Stimulated activated CD8-positive, alpha-beta memory T cell treated with anti-CD3 and anti-CD28 coated beads, Interleukin-12 subunit alpha, Interleukin-12 subunit beta, amount 100 ng/mL, for 4 hours (primary cell): ENCODE data around the gene IL20RB.

Source experiments
- DNase-seq: peaks from one replicate; pipeline ENCODE4 v3.0.0-alpha.2; 2020; ENCODE audit warnings: low read depth

Gene IL20RB

GRCh38 chr3:136957751-136958288 is at the start of gene IL20RB:
IL20RB (plus strand) TSS chr3:136957983; CDS start chr3:136958114, 131 bp downstream.
- no peak for DNase-seq

DNA sequence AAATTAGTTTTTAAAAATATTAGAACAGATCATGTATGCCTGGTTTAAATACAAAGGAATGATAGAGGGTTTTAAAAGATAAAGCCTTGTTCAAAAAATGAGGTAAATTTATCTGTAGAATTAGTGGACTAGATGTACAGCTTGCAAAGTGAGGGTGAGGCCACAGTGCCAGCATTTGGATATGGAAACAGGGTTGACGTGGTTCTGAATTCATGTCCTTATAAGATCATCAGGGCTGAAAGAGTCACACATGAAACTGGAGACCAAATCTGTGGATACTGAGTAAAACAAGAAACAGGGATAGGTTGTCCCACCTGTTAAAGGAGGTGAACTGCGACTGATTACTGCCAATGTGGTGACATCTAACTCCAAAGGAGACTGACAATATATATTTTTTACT is 49.5 kb upstream of the IL20RB start:
- DNase-seq: no peak

- DNase-seq: no peak
Measured at GRCh38 chr3:136909187-136909586, 48.6 kb upstream of the IL20RB start.

- no peak for DNase-seq
Measured at GRCh38 chr3:136910697-136911096, 47.1 kb upstream of the IL20RB start.

DNA sequence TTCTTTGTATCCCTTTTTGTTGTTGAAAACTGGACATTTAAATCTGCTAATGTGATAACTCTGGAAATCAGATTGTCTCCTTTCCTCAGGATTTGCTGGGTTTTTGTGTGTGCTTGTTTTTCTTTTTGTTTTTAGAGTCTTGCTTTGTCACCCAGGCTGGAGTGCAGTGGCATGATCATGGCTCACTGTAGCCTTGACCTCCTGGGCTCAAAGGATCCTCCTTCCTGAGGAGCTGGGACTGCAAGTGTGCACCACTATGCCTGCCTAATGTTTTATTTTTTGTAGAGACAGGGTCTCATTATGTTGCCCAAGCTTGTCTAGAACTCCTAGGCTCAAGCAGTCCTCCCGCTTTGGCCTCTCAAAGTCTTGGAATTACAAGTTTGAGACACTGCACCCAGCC is 44.6 kb upstream of the IL20RB start:
- no peak for DNase-seq

DNA sequence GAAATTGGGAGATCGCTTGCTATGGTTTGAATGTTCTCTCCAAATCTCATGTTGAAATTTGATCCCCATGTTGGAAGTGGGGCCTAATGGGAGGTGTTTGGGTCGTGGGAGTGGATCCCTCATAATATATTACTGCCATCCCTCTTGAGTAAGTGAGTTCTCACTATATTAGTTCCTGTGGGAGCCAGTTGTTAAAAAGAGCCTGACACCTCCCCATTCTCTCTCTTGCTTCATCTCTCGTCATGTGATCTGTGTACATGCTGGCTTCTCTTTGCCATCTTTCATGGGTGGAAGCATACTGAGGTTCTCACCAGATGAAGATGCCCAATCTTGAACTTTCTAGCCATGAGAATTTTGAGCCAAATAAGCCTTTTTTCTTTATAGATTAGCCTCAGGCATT is 43.0 kb upstream of the IL20RB start:
- no peak for DNase-seq

- DNase-seq: no peak
Measured at GRCh38 chr3:136916223-136916622, 41.6 kb upstream of the IL20RB start.

GRCh38 chr3:136919799-136920580 is 37.8 kb upstream of the IL20RB start:
- no peak for DNase-seq

- no peak for DNase-seq
Measured at GRCh38 chr3:136920904-136921611, 36.7 kb upstream of the IL20RB start.

DNA sequence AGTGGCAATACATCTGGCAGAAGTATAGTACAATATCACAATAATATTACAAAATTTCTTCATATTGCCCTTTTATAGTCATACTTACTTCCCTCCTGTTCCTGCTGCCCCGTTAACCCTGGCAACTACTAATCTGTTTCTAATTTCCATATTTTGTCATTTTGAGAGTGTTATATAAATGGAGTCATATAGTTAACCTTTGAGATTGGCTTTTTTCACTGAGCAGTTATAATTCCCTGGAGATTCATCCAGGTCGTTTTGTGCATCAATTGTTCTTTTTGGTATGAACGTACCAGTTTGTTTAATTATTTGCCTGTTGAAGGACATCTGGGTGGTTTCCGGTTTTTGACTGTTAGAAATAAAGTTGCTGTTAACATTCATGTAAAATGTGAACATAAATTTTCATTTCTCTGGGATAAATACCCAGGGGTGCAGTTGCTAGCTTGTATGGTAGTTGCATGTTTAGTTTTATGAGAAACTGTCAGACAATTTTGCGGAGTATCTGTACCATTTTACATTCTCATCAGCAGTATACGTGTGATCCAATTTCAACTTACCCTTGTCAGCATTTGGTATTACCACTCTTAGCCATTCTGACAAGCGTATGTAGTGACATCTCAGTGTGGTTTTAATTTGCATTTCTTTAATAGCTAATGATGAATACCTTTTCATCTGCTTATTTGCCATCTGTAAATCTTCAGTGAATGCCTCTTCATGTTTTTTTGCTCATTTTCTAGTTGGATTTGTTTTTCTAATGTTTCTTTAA is 32.2 kb upstream of the IL20RB start:
- DNase-seq: no peak

DNA sequence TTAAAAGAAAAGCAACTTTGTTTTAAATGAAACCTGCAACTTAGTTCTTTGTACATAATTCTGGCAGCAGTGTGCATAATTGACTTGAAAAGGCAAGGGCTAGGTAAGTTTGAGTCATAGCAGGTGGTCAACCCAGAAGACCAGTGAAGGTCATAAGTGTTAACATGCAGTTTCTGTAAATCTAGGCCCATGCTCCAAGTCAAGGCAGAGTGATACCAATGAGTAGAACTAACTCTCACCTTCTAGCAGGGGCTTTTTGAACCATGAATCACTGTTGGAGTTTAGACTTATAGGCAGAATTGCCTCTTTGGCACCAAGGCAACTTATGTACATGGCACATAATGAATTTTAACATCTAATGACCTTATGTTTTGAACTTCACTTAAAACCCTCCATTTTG is 29.5 kb upstream of the IL20RB start:
- no peak for DNase-seq

- no peak for DNase-seq
Measured at GRCh38 chr3:136929977-136930670, 27.7 kb upstream of the IL20RB start.

DNA sequence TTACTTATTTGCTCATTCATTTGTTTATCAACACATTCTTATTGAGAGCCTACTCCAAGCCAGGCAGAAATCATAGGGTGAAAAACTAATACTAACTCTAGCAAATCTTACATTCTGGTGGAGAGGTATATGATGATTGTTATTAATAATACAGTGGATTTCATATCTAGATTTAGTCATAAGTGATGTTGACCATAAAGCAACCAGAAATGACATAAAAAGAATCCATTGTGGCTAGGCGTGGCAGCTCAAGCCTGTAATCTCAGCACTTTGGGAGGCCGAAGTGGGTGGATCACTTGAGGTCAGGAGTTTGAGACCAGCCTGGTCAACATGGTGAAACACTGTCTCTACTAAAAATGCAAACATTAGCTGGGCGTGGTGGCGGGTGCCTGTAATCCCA is 26.2 kb upstream of the IL20RB start:
- DNase-seq: no peak

- no peak for DNase-seq
Measured at GRCh38 chr3:136932523-136932922, 25.3 kb upstream of the IL20RB start.

GRCh38 chr3:136932978-136933772 is 24.6 kb upstream of the IL20RB start:
- DNase-seq: no peak

DNA sequence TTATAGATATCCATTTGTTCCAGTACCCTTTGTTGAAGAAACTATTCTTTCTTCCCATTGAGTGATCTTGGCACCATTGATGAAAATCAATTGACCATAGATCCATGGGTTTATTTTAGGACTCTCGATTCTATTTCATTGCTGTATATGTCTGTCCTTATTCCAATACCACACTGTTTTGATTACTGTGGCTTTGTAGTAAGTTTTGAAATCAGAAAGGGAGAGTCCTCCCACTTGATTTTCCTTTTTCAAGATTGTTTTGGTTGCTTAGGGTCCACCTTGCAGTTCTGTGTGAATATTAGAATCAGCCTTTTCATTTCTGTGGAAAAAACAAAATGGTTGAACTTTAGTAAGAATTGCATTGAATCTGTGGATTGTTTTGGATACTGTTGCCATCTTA is 20.6 kb upstream of the IL20RB start:
- DNase-seq: no peak

- no peak for DNase-seq
Measured at GRCh38 chr3:136937851-136938250, 19.9 kb upstream of the IL20RB start.

DNA sequence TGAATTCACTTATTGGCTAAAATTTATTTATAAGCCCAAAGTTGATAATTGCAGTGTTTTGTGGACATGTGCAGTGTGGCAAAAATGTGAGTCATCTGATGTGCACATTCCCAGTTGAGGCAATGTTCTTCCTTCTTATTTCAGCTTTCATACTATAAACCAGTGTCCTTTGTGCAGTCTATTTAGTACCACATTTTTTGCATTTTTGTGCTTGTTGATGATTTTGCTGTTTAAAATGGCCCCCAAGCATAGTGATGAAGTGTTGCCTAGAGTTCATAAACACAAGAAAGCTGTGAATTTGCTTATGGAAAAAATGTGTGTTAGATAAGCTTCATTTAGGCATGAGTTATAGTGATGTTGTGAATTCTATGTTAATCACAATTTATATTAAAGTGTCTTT is 19.4 kb upstream of the IL20RB start:
- DNase-seq: no peak

- no peak for DNase-seq
Measured at GRCh38 chr3:136939489-136939888, 18.3 kb upstream of the IL20RB start.

DNA sequence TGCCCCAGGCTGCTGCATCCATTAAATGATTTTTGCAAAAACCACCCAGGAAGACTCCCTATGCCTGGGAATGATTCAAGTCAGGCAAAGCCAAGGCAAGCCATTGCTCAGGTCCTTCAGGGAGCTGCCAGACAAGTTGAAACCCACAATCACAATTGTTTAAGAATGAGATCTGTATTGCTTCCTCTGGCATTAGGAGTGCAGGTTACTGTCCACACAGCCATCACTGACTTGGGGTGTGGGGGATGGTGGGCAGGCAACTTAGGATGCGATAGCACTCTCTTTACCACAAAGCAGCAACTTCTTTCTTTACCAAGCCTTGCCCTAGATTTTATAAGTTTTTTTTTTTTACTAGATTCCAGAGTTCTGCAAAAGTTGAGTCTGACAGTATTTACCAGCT is 15.0 kb upstream of the IL20RB start:
- DNase-seq: no peak

DNA sequence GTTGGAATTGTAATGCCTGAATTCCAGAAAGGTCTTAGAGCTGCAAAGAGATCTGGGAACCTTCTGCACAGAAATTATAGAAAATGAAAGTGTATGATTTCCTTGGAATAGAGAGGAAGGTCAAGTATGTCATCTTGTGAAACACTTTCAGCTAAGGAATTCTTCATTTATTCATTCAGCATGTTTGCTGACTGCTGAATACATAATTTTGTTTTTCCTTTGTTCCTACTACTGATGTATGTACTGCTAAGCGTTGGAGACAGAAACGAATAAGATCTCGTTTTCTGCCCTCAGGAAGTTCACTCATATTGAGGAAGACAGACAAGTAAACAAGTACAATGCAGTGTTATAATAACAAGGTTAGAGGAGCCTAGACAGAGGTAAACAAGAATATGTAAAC is 14.3 kb upstream of the IL20RB start:
- DNase-seq: no peak
